HG02642 (cell line): Measurements from ENCODE around the gene FTH1.
"Not testable (repeated sequence)": the region's sequence is repeated elsewhere in the genome, so short reads cannot be mapped to it uniquely, and the experiment has no call there.

Experiments used
- ATAC-seq: cut with Tn5 transposase; IDR thresholded peaks from one replicate; pipeline ENCODE4 v1.9.1; 2021; ENCODE audit warnings: mild to moderate bottlenecking; ENCODE audit not compliant: unreplicated experiment, poor library complexity

The FTH1 gene

DNA sequence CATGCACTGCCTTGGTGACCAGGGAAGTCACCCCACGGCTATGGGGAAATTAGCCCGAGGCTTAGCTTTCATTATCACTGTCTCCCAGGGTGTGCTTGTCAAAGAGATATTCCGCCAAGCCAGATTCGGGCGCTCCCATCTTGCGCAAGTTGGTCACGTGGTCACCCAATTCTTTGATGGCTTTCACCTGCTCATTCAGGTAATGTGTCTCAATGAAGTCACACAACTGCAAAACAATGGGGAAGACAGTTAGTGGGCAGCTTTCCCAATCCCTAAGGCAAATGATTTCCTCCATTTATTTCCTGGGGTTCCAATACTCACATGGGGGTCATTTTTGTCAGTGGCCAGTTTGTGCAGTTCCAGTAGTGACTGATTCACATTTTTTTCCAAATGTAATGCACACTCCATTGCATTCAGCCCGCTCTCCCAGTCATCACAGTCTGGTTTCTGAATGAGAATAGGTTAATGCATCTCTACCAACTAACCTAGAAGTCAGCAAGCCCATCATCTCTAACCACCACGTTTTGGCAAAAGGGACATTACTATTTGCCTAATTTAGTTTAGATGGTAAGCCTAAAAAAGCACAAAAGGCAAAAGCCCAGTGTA, 2.7 kb downstream of the FTH1 start:
- not testable (repeated sequence) for ATAC-seq

GRCh38 chr11:61964058-61964665, 3.3 kb downstream of the FTH1 start:
- no peak for ATAC-seq

- ATAC-seq, result no peak
These were observed 4.0 kb downstream of the FTH1 start for GRCh38 chr11:61963282-61964057.

DNA sequence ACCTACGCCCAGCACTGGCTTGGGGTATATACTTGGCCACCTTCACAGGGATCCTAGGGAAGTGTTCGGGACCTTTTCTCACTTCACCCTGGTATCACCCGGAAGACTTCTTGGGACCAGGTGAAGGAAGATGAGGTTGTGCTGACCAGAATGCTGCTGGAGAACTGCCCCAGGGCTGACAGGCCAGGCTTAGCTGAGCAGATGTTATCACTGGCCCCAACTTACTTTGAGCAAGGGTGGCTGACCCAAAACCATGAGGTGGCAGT, 4.5 kb downstream of the FTH1 start:
- no peak for ATAC-seq

DNA sequence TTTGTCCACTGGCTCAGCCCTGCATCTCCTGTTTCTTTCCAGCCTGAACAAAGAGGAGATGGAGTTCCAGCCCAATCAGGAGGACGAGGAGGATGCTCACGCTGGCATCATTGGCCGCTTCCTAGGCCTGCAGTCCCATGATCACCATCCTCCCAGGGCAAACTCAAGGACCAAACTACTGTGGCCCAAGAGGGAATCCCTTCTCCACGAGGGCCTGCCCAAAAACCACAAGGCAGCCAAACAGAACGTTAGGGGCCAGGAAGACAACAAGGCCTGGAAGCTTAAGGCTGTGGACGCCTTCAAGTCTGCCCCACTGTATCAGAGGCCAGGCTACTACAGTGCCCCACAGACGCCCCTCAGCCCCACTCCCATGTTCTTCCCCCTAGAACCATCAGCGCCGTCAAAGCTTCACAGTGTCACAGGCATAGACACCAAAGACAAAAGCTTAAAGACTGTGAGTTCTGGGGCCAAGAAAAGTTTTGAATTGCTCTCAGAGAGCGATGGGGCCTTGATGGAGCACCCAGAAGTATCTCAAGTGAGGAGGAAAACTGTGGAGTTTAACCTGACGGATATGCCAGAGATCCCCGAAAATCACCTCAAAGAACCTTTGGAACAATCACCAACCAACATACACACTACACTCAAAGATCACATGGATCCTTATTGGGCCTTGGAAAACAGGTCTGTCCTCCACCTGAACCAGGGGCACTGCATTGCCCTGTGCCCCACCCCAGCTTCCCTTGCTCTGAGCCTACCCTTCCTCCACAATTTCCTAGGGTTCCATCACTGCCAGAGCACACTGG, 5.0 kb downstream of the FTH1 start:
- ATAC-seq, result no peak

DNA sequence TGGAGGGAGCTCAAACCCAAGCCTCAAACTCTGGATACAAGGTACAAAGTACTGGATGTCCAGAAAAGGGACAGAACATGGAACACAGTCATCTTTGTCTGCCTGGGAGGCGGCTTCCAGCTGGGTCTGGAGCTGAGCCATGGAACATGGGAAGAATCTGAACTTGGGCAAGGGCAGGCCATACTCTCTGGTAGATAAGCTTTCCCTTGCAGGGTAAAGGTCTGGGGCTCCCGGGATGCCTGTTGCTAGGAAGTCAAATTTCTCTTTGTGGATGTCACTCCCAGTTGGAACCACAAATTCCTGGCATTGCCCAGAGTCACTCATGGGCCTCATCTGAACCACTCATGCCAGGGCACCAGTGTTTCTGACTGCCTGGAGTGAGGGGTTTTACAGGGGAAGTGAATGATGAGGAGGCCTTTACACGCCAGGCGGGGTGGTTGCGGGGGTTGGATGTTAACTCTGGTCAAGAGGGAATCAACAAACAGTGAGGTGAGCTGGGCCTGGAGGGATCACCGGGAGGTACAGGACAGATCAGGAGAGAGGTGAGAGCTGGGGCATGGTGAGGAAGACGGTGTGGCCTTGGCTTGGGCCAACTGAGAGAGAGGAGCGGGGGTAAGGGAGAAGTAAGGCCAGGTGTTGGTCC, 5.7 kb downstream of the FTH1 start:
- ATAC-seq, result no peak

GRCh38 chr11:61960532-61960931, 6.9 kb downstream of the FTH1 start:
- ATAC-seq, result no peak

GRCh38 chr11:61959678-61960077, 7.8 kb downstream of the FTH1 start:
- no peak for ATAC-seq

DNA sequence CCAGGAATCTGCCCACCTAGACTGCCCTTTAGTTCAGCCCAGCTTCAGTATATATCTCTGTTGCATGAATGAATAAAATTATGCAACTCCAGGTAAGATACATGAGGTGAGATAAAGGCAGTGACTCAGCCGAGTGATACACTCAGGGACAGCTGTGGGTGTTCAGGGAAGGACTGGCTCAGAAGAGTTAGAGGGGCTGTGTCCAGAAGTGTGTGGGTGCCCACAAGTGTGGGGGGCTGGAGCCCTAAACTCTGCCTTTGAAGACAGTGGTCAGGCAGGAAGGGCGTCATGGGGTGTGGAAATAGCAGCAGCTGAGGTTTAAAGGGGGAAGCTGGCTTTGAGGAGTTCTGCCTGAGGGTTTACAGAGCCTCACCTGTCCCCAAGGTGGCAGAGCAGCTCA, 8.3 kb downstream of the FTH1 start:
- no peak for ATAC-seq

- no peak for ATAC-seq
These were observed 8.8 kb downstream of the FTH1 start for GRCh38 chr11:61958590-61958989.

- no peak for ATAC-seq
These were observed 10.2 kb downstream of the FTH1 start for GRCh38 chr11:61957021-61957770.

- no peak for ATAC-seq
These were observed 11.0 kb downstream of the FTH1 start for GRCh38 chr11:61956191-61957020.

- no peak for ATAC-seq
These were observed 11.9 kb downstream of the FTH1 start for GRCh38 chr11:61955422-61956135.

DNA sequence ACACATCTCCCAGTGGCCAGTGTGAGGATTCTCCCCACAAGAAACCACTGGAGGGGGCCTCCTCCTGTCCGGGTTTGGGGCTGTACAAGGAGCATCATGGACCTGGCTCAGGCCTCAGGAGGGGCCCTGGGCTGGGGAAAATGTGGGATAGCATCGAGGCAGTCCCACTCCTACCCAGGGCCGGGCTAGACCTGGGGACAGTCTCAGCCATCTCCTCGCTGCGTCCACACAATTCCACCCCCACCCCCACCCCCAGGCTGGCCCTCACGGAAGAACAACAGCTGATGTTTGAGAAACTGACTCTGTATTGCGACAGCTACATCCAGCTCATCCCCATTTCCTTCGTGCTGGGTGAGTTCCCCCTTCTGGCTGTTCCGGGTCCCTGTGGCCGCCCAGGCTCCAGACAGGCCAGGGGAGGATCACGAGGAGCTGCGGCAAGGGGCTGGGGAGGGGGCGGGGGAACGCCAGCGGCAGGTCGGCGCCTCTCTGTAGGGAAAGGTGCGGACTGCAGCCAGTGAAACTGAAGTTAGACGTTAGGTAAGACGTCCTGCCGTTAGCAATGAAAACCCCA, 12.5 kb downstream of the FTH1 start:
- ATAC-seq, result no peak

- no peak for ATAC-seq
These were observed 13.2 kb downstream of the FTH1 start for GRCh38 chr11:61954106-61954850.

DNA sequence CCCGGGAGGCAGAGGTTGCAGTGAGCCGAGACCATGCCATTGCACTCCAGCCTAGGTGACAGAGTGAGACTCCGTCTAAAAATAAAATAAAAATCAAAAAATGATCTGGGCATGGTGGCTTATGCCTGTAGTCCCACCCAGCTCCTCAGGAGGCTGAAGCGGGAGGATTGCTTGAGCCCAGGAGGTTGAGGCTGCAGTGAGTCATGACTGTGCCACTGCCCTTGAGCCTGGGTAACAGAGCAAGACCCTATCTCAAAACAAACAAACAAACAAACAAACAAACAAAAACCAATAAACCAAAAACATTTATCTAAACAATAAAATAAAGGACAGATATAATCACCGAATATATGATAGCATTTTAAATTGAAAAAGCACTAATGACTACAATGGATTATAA, 13.8 kb downstream of the FTH1 start:
- not testable (repeated sequence) for ATAC-seq

DNA sequence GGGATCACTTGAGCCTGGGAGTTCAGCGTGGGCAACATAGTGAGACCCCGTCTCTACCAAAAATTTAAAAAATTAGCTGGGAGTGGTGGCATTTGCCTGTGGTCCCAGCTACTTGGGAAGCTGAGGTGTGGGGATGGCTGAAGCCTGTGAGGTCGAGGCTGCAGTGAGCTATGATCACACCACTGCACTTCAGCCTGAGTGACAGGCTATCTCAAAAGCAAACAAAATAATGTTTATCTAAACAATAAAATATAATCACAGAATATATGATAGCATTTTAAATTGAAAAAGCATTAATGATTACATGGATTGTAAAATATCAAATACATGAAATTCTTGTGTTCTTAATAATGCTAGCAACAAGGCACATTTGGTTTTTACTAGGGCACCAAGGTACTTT, 14.6 kb downstream of the FTH1 start:
- ATAC-seq, result no peak
